PFSK-1 (cell line): ENCODE measurements around the gene PBX3.

ENCODE experiments used
- TAF1 ChIP-seq: IDR thresholded peaks from 2 replicates; pipeline ENCODE4 v1.6.1; 2012; ENCODE audit warnings: low read length, control low read depth, borderline replicate concordance; ENCODE audit not compliant: insufficient read depth
- TF ChIP-seq, protein P1 (sequence below), 2 experiments: IDR thresholded peaks; 2 replicates each; pipeline versions ENCODE4 v1.6.1 to v1.8.0; 2011 to 2012; ENCODE audit warnings: low read depth in 2 of 2, low read length in 2 of 2, control low read depth in 1 of 2, inconsistent platforms in 1 of 2, mild to moderate bottlenecking in 1 of 2, moderate library complexity in 1 of 2; ENCODE audit not compliant: insufficient read depth in 1 of 2

DNA sequence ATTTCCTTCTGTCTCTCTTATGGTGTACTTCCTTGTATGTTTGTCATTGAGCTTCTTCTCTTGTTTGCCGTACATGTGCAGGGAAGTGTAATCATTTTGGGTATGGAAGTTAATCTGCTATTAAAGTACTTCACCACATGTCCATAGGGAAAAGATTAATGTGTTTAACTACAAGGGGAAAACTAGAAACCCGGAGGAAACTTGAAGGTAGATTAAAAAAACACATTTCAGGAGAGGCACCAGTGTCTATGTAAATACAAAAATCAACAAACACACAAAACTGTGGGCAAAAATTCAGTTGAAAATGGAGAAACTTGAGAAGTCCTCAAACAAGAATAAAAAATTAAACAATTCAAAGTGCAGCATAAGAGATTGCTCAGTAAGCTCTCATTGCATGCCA is 166.4 kb downstream of the PBX3 start:
- TF ChIP-seq TAF1 = no peak
- TF ChIP-seq, protein P1, sequence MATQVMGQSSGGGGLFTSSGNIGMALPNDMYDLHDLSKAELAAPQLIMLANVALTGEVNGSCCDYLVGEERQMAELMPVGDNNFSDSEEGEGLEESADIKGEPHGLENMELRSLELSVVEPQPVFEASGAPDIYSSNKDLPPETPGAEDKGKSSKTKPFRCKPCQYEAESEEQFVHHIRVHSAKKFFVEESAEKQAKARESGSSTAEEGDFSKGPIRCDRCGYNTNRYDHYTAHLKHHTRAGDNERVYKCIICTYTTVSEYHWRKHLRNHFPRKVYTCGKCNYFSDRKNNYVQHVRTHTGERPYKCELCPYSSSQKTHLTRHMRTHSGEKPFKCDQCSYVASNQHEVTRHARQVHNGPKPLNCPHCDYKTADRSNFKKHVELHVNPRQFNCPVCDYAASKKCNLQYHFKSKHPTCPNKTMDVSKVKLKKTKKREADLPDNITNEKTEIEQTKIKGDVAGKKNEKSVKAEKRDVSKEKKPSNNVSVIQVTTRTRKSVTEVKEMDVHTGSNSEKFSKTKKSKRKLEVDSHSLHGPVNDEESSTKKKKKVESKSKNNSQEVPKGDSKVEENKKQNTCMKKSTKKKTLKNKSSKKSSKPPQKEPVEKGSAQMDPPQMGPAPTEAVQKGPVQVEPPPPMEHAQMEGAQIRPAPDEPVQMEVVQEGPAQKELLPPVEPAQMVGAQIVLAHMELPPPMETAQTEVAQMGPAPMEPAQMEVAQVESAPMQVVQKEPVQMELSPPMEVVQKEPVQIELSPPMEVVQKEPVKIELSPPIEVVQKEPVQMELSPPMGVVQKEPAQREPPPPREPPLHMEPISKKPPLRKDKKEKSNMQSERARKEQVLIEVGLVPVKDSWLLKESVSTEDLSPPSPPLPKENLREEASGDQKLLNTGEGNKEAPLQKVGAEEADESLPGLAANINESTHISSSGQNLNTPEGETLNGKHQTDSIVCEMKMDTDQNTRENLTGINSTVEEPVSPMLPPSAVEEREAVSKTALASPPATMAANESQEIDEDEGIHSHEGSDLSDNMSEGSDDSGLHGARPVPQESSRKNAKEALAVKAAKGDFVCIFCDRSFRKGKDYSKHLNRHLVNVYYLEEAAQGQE (IDR thresholded peaks at IDR 0.05; ENCODE audit: insufficient read depth in 1 of 2, low read depth in 2 of 2, low read length in 2 of 2) = no peak
